Stimulated activated CD4-positive, alpha-beta T cell treated with anti-CD3 and anti-CD28 coated beads, Interleukin-4, amount 100 ng/mL, for 24 hours (primary cell): ENCODE measurements around the gene FGF18.
"Not testable (repeated sequence)": the region's sequence is repeated elsewhere in the genome, so short reads cannot be mapped to it uniquely, and the experiment has no call there.

Experiments used
- DNase-seq: peaks from one replicate; pipeline ENCODE4 v3.0.0-alpha.2; 2020

Gene FGF18

GRCh38 chr5:171418982-171419687 is at the start of gene FGF18:
TSS of gene FGF18 (plus strand) at chr5:171419647. CDS start at chr5:171420200, 553 bp downstream.
- peak; percentile 34 for DNase-seq

GRCh38 chr5:171369898-171370297 is 49.5 kb upstream of the FGF18 start:
- no peak for DNase-seq

GRCh38 chr5:171370881-171371280 is 48.6 kb upstream of the FGF18 start:
- not testable (repeated sequence) for DNase-seq

- DNase-seq: no peak
Measured at GRCh38 chr5:171371326-171371725, 48.1 kb upstream of the FGF18 start.

GRCh38 chr5:171379961-171380360 is 39.5 kb upstream of the FGF18 start:
- DNase-seq: no peak

GRCh38 chr5:171384416-171384815 is 35.0 kb upstream of the FGF18 start:
- DNase-seq: not testable (repeated sequence)

- DNase-seq: peak; percentile 49
Measured at GRCh38 chr5:171384999-171385398, 34.4 kb upstream of the FGF18 start.

- no peak for DNase-seq
Measured at GRCh38 chr5:171386006-171386671, 33.3 kb upstream of the FGF18 start.

- no peak for DNase-seq
Measured at GRCh38 chr5:171386861-171387344, 32.5 kb upstream of the FGF18 start.

- peak; percentile 98 for DNase-seq
Measured at GRCh38 chr5:171387345-171387969, 32.0 kb upstream of the FGF18 start, which contains the start of gene NPM1. TSS of gene NPM1 (plus strand) at chr5:171387849. CDS start at chr5:171387949, 100 bp downstream.

- peak; percentile 87 for DNase-seq
Measured at GRCh38 chr5:171387970-171388815, 31.3 kb upstream of the FGF18 start.

- peak; percentile 58 for DNase-seq
Measured at GRCh38 chr5:171388816-171389168, 30.7 kb upstream of the FGF18 start.

GRCh38 chr5:171390883-171391677 is 28.4 kb upstream of the FGF18 start:
- DNase-seq: no peak

- no peak for DNase-seq
Measured at GRCh38 chr5:171391996-171392577, 27.4 kb upstream of the FGF18 start.

GRCh38 chr5:171392585-171393159 is 26.8 kb upstream of the FGF18 start:
- DNase-seq: no peak

- no peak for DNase-seq
Measured at GRCh38 chr5:171395042-171395441, 24.4 kb upstream of the FGF18 start.

- not testable (repeated sequence) for DNase-seq
Measured at GRCh38 chr5:171396583-171396982, 22.9 kb upstream of the FGF18 start.

- DNase-seq: no peak
Measured at GRCh38 chr5:171397190-171397589, 22.3 kb upstream of the FGF18 start.

- no peak for DNase-seq
Measured at GRCh38 chr5:171397599-171397998, 21.8 kb upstream of the FGF18 start.

GRCh38 chr5:171398660-171399059 is 20.8 kb upstream of the FGF18 start:
- DNase-seq: not testable (repeated sequence)

- DNase-seq: no peak
Measured at GRCh38 chr5:171400169-171400568, 19.3 kb upstream of the FGF18 start.
